Peyer's patch (tissue), 4 donors: ENCODE results near the gene UFC1.

Experiments
- POLR2A ChIP-seq, 2 donors: fragments of 450-650 bp; IDR thresholded peaks; one replicate each; pipeline ENCODE4 v1.5.1; 2017; ENCODE audit warnings: antibody characterized with exemption in 2 of 2, mild to moderate bottlenecking in 2 of 2, moderate library complexity in 2 of 2
- TF ChIP-seq, protein P1 (sequence below), 6 experiments: fragments of 450-650 bp in 4 of 6; fragments of 200-600 bp in 2 of 6; sonication (generic) in 1 of 6; IDR thresholded peaks; one replicate each; pipeline ENCODE4 v1.5.1; 2017 to 2019; ENCODE audit warnings: antibody characterized with exemption in 6 of 6, mild to moderate bottlenecking in 3 of 6, moderate library complexity in 1 of 6

DNA sequence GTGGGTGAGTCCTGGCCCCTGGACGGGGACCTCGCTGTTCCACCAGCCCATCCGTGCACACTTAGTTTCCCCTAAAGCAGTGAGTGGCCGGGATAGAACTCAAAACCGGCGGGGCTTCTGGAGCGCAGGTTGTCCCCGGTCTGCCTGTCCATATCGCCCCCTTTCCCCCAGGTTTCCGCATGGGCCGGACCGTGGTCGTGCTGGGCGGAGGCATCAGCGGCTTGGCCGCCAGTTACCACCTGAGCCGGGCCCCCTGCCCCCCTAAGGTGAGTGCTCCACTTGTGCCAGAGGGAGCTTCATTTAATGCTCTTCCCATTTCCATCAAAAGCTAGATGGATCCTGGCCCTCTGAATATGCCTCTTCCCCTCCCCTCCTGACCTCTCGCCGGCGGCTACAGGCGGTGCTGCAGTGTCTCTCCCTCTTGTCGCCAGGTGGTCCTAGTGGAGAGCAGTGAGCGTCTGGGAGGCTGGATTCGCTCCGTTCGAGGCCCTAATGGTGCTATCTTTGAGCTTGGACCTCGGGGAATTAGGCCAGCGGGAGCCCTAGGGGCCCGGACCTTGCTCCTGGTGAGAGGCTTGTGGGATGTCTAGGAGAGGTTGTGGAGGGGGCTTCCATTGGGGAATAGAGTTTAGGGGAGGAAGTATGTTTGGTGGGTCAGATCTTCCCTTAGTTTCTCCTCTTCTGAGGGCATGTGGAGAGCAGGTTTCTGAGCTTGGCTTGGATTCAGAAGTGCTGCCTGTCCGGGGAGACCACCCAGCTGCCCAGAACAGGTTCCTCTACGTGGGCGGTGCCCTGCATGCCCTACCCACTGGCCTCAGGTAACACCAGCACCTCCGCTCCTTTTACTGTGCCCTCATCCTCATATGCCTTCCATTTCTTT, 13.1 kb downstream of the UFC1 start:
- no peak for TF ChIP-seq POLR2A (IDR thresholded peaks at IDR 0.05)
- TF ChIP-seq, protein P1, sequence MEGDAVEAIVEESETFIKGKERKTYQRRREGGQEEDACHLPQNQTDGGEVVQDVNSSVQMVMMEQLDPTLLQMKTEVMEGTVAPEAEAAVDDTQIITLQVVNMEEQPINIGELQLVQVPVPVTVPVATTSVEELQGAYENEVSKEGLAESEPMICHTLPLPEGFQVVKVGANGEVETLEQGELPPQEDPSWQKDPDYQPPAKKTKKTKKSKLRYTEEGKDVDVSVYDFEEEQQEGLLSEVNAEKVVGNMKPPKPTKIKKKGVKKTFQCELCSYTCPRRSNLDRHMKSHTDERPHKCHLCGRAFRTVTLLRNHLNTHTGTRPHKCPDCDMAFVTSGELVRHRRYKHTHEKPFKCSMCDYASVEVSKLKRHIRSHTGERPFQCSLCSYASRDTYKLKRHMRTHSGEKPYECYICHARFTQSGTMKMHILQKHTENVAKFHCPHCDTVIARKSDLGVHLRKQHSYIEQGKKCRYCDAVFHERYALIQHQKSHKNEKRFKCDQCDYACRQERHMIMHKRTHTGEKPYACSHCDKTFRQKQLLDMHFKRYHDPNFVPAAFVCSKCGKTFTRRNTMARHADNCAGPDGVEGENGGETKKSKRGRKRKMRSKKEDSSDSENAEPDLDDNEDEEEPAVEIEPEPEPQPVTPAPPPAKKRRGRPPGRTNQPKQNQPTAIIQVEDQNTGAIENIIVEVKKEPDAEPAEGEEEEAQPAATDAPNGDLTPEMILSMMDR (IDR thresholded peaks at IDR 0.05) = no peak
